ENCODE measurements around the gene LCE1F. TPM values are rescaled to one million over a fixed set of nuclear protein-coding genes. Genes with fewer than 3 reads are reported as not detected.

LCE1F gene
- total RNA-seq, 1 experiment from 2014 or later, result not detected

- Mint-ChIP-seq H3K27ac (ENCODE audit: low read depth, unreplicated experiment) (no peak overlapping the region), H3K36me3 (ENCODE audit: insufficient read depth, unreplicated experiment) (no peaks in the 10 kb centered on the region), H3K4me3 (ENCODE audit: unreplicated experiment) (no peak overlapping the region), H3K9me3 (ENCODE audit: unreplicated experiment) (no peaks in the 10 kb centered on the region), H3K27me3 (ENCODE audit: insufficient read depth, unreplicated experiment) (no peaks in the 10 kb centered on the region), H3K4me1 (ENCODE audit: insufficient read depth, unreplicated experiment) (peaks cover 16% of the 10 kb centered on the region)
- no peak for DNase-seq (ENCODE audit: unreplicated experiment)
- intact Hi-C loops (cut with micrococcal nuclease), result no loop called here
- no TSS peak for BruUV-seq (replicated peaks)
- POLR2A ChIA-PET, result no interaction called here
- CTCF ChIA-PET, result interaction anchor here (0.6 to 5.4 kb wide), 4 partner anchors 9 to 133 kb away, joined by 3 to 45 read pairs (median 8); no protein-coding TSS in a partner anchor
- no peak for TF ChIP-seq CTCF (IDR thresholded peaks at IDR 0.05; ENCODE audit: unreplicated experiment)
Measured at GRCh38 chr1:152737997-152738396, 36.9 kb upstream of the LCE1F start.

GRCh38 chr1:152739841-152740240 is 35.1 kb upstream of the LCE1F start:
- Mint-ChIP-seq H3K4me1 (ENCODE audit: insufficient read depth, unreplicated experiment) (peaks cover 30% of the 10 kb centered on the region), H3K27ac (ENCODE audit: low read depth, unreplicated experiment) (peak overlapping the region; percentile 1), H3K4me3 (ENCODE audit: unreplicated experiment) (no peak overlapping the region), H3K27me3 (ENCODE audit: insufficient read depth, unreplicated experiment) (no peaks in the 10 kb centered on the region), H3K36me3 (ENCODE audit: insufficient read depth, unreplicated experiment) (no peaks in the 10 kb centered on the region), H3K9me3 (ENCODE audit: unreplicated experiment) (no peaks in the 10 kb centered on the region)
- intact Hi-C loops (cut with micrococcal nuclease), result loop anchor here (10.0 kb wide), 1 partner anchor 295 kb away; the partner anchor contains the start of gene SPRR1B
- CTCF ChIA-PET, result interaction anchor here (0.6 to 5.4 kb wide), 13 partner anchors 18 to 482 kb away, joined by 3 to 45 read pairs (median 3); partner anchors contain the start of gene LCE1E
- no peak for TF ChIP-seq CTCF (IDR thresholded peaks at IDR 0.05; ENCODE audit: unreplicated experiment)
- POLR2A ChIA-PET, result interaction anchor here (0.6 to 2.7 kb wide), 7 partner anchors 10 to 651 kb away, joined by 3 to 13 read pairs (median 4); partner anchors contain the start of gene S100A8
- BruUV-seq (replicated peaks), result no TSS peak
- DNase-seq (ENCODE audit: unreplicated experiment), result peak; percentile 90

GRCh38 chr1:152741656-152742055 is 33.3 kb upstream of the LCE1F start:
- Mint-ChIP-seq H3K9me3 (ENCODE audit: unreplicated experiment) (no peaks in the 10 kb centered on the region), H3K4me3 (ENCODE audit: unreplicated experiment) (no peak overlapping the region), H3K27ac (ENCODE audit: low read depth, unreplicated experiment) (no peak overlapping the region), H3K36me3 (ENCODE audit: insufficient read depth, unreplicated experiment) (no peaks in the 10 kb centered on the region), H3K4me1 (ENCODE audit: insufficient read depth, unreplicated experiment) (peaks cover 45% of the 10 kb centered on the region), H3K27me3 (ENCODE audit: insufficient read depth, unreplicated experiment) (no peaks in the 10 kb centered on the region)
- intact Hi-C loops (cut with micrococcal nuclease), result loop anchor here (10.0 kb wide), 1 partner anchor 293 kb away; the partner anchor contains the start of gene SPRR1B
- no peak for DNase-seq (ENCODE audit: unreplicated experiment)
- ChIA-PET CTCF (interaction anchor here (0.6 to 5.4 kb wide), 7 partner anchors 10 to 413 kb away, joined by 3 to 45 read pairs (median 3); no protein-coding TSS in a partner anchor), POLR2A (interaction anchor here (0.8 to 2.7 kb wide), 4 partner anchors 10 to 226 kb away, joined by 3 to 13 read pairs (median 3); no protein-coding TSS in a partner anchor)
- TF ChIP-seq CTCF (IDR thresholded peaks at IDR 0.05; ENCODE audit: unreplicated experiment), result no peak
- BruUV-seq (replicated peaks), result no TSS peak

- intact Hi-C loops (cut with micrococcal nuclease), result loop anchor here (10.0 kb wide), 1 partner anchor 291 kb away; the partner anchor contains the start of gene SPRR1B
- Mint-ChIP-seq H3K36me3 (ENCODE audit: insufficient read depth, unreplicated experiment) (no peaks in the 10 kb centered on the region), H3K9me3 (ENCODE audit: unreplicated experiment) (no peaks in the 10 kb centered on the region), H3K4me1 (ENCODE audit: insufficient read depth, unreplicated experiment) (peaks cover 45% of the 10 kb centered on the region), H3K27ac (ENCODE audit: low read depth, unreplicated experiment) (peak overlapping the region; percentile 39), H3K27me3 (ENCODE audit: insufficient read depth, unreplicated experiment) (no peaks in the 10 kb centered on the region), H3K4me3 (ENCODE audit: unreplicated experiment) (peak overlapping the region; percentile 7)
- no TSS peak for BruUV-seq (replicated peaks)
- DNase-seq (ENCODE audit: unreplicated experiment), result peak; percentile 98
- POLR2A ChIA-PET, result interaction anchor here (0.7 to 3.3 kb wide), 5 partner anchors 9 to 120 kb away, joined by 3 to 16 read pairs (median 6); partner anchors contain the start of gene KPRP
- CTCF ChIA-PET, result interaction anchor here (0.5 to 2.8 kb wide), 10 partner anchors 16 to 937 kb away, joined by 3 to 26 read pairs (median 4); a partner anchor contains a TSS
- no peak for TF ChIP-seq CTCF (IDR thresholded peaks at IDR 0.05; ENCODE audit: unreplicated experiment)
Measured at GRCh38 chr1:152743371-152744145, 31.4 kb upstream of the LCE1F start.
